Ishikawa (cell line): ENCODE results near the gene BTBD9.

Source experiments
- CEBPB ChIP-seq: IDR thresholded peaks from 2 replicates; pipeline ENCODE4 v1.6.1; 2012
- MAX ChIP-seq: IDR thresholded peaks from 2 replicates; pipeline ENCODE4 v1.6.1; 2012
- REST ChIP-seq: IDR thresholded peaks from 2 replicates; pipeline ENCODE4 v1.6.1; 2012; ENCODE audit warnings: low read depth, mild to moderate bottlenecking
- TAF1 ChIP-seq: IDR thresholded peaks from 2 replicates; pipeline ENCODE4 v1.6.1; 2012; ENCODE audit warnings: low read depth, mild to moderate bottlenecking
- ZBTB7A ChIP-seq: IDR thresholded peaks from 2 replicates; pipeline ENCODE4 v1.6.1; 2012; ENCODE audit warnings: low read depth

- no peak for TF ChIP-seq MAX
- no peak for TF ChIP-seq REST
- no peak for TF ChIP-seq TAF1
- TF ChIP-seq ZBTB7A, result no peak
- TF ChIP-seq CEBPB, result no peak
Measured at GRCh38 chr6:38603496-38603895, 36.2 kb downstream of the BTBD9 start.
